Stimulated activated CD8-positive, alpha-beta memory T cell treated with anti-CD3 and anti-CD28 coated beads, Interleukin-7, amount 100 ng/mL, for 24 hours (primary cell): ENCODE data around the gene TRIM9.
"Not testable (repeated sequence)": the region's sequence is repeated elsewhere in the genome, so short reads cannot be mapped to it uniquely, and the experiment has no call there.

Experiments
- DNase-seq: peaks from one replicate; pipeline ENCODE4 v3.0.0-alpha.2; 2020; ENCODE audit warnings: low read depth

The TRIM9 gene

GRCh38 chr14:50961605-50962221 is 133.2 kb downstream of the TRIM9 start:
- no peak for DNase-seq

GRCh38 chr14:50957296-50957695 is 137.6 kb downstream of the TRIM9 start:
- DNase-seq = no peak

GRCh38 chr14:50956421-50956820 is 138.5 kb downstream of the TRIM9 start:
- not testable (repeated sequence) for DNase-seq

GRCh38 chr14:50955373-50956043 is 139.4 kb downstream of the TRIM9 start:
- no peak for DNase-seq

- no peak for DNase-seq
Observed at GRCh38 chr14:50954811-50955372, 140.0 kb downstream of the TRIM9 start.

- DNase-seq = no peak
Observed at GRCh38 chr14:50953502-50953901, 141.4 kb downstream of the TRIM9 start.

- DNase-seq = no peak
Observed at GRCh38 chr14:50951032-50951431, 143.9 kb downstream of the TRIM9 start.

GRCh38 chr14:50948205-50948604 is 146.7 kb downstream of the TRIM9 start:
- DNase-seq = no peak

- no peak for DNase-seq
Observed at GRCh38 chr14:50947446-50947845, 147.5 kb downstream of the TRIM9 start.

- DNase-seq = no peak
Observed at GRCh38 chr14:50946234-50946935, 148.5 kb downstream of the TRIM9 start.

- DNase-seq = no peak
Observed at GRCh38 chr14:50944647-50945413, 150.1 kb downstream of the TRIM9 start.

GRCh38 chr14:50943943-50944646 is 150.8 kb downstream of the TRIM9 start, which contains the start of gene PYGL:
PYGL (minus strand) TSS chr14:50944483; CDS start chr14:50944403, 80 bp downstream.
- DNase-seq = no peak

GRCh38 chr14:50943261-50943942 is 151.5 kb downstream of the TRIM9 start:
- DNase-seq = no peak

- not testable (repeated sequence) for DNase-seq
Observed at GRCh38 chr14:50941638-50942037, 153.3 kb downstream of the TRIM9 start.

- DNase-seq = no peak
Observed at GRCh38 chr14:50941151-50941550, 153.8 kb downstream of the TRIM9 start.

GRCh38 chr14:50937800-50938199 is 157.1 kb downstream of the TRIM9 start:
- no peak for DNase-seq

- no peak for DNase-seq
Observed at GRCh38 chr14:50937325-50937724, 157.6 kb downstream of the TRIM9 start.

- DNase-seq = no peak
Observed at GRCh38 chr14:50936882-50937281, 158.0 kb downstream of the TRIM9 start.

- DNase-seq = no peak
Observed at GRCh38 chr14:50936016-50936340, 158.9 kb downstream of the TRIM9 start.

- no peak for DNase-seq
Observed at GRCh38 chr14:50935126-50936015, 159.5 kb downstream of the TRIM9 start.
